Esophagus squamous epithelium (tissue), 5 donors: ENCODE results near the gene PRRX1. TPM values are rescaled to one million over a fixed set of nuclear protein-coding genes. Genes with fewer than 3 reads are reported as not detected.

Experiments used
- DNase-seq: peaks from one replicate; lab custom pipeline; 2025; lab: John Stamatoyannopoulos, UW
- H3K27ac ChIP-seq, 4 donors: fragments of 200-600 bp; sonication (generic); one replicate each; pipeline ENCODE4 v1.5.1; 2016 to 2019; ENCODE audit warnings: mild to moderate bottlenecking in 1 of 4
- H3K27me3 ChIP-seq, 4 donors: fragments of 200-600 bp; sonication (generic); 1 replicate in 3 of 4; 2 replicates in 1 of 4; pipeline versions ENCODE4 v1.5.1 to v1.6.0; 2017 to 2021; ENCODE audit warnings: antibody characterized with exemption in 1 of 4
- H3K36me3 ChIP-seq, 3 donors: fragments of 200-600 bp; sonication (generic); one replicate each; pipeline ENCODE4 v1.5.1; 2016 to 2019
- H3K4me1 ChIP-seq, 3 donors: fragments of 200-600 bp; sonication (generic); one replicate each; pipeline ENCODE4 v1.5.1; 2017 to 2019
- H3K4me3 ChIP-seq, 4 donors: fragments of 200-600 bp; sonication (generic); 1 replicate in 3 of 4; 2 replicates in 1 of 4; pipeline ENCODE4 v1.5.1; 2016 to 2019; ENCODE audit warnings: mild to moderate bottlenecking in 2 of 4, moderate library complexity in 1 of 4
- H3K9me3 ChIP-seq, 3 donors: fragments of 200-600 bp; sonication (generic); one replicate each; pipeline ENCODE4 v1.5.1; 2016 to 2019
- POLR2A ChIP-seq, 4 donors: fragments of 450-650 bp; IDR thresholded peaks; one replicate each; pipeline ENCODE4 v1.6.1; 2017; ENCODE audit warnings: antibody characterized with exemption in 4 of 4, mild to moderate bottlenecking in 4 of 4, moderate library complexity in 3 of 4
- WGBS, 2 donors: methylation state at CpG; one replicate each; pipeline ENCODE4 v1.1.5; 2018; 5-methylcytosine and 5-hydroxymethylcytosine counted together
- intact Hi-C: fragments of 100-400 bp; cut with DNase I; formaldehyde crosslinking; loops from one replicate; pipeline ENCODE4 v1.15.0; 2022
- total RNA-seq, 4 donors: library from RNA; depleted of rRNA; stranded (reverse); fragments of >200 nt; gene quantifications; one replicate each; pipeline ENCODE4 v1.1.0, GENCODE V29; 2016
- TF ChIP-seq, protein P1 (sequence below), 6 experiments: fragments of 450-650 bp in 4 of 6; fragments of 200-600 bp in 2 of 6; sonication (generic) in 2 of 6; IDR thresholded peaks; one replicate each; pipeline ENCODE4 v1.5.1; 2016 to 2019; ENCODE audit warnings: antibody characterized with exemption in 6 of 6, mild to moderate bottlenecking in 4 of 6, moderate library complexity in 4 of 6
- donor health status: DM: yes; HTN: yes; CAD: no.

Gene PRRX1
- total RNA-seq, 4 donors from 2014 or later: 2.2 to 20.4 (median 10.3) TPM

DNA sequence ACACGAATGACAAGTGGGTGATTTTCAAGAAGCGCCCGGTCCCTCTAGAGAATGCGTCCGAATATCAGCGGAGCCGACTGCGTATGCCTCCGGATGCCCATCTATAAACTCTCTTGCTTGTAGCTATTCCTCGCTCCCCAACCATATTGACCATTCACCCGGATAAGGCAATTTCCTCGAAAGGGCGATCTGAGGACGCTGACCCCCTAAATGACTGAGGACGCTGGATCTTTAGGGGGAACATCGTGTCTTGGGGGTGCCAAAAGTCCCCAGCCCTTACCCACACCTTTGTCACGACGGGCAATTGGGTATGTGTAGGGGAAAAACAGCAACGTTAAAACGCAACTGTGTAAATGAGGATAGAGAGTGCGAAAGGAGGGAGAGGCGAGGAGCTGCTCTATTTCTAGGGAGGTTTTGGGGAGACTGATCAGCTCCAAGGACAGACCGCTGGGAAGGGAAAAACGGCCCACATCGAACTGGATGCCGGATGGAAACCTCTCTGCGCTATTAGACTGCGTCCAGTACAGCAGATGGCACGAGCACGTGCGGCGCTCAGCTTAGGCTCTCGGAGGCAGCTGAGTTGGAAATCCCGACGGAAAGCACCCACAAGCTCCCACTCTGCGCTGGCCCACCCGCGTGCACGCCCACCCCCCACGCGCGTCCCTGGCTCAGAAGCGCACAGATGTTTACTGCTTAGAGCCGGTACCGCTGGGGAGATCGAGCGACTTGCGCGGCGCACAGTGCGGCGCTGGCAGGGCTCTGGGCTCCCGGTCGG lies 2.9 kb upstream of the PRRX1 start:
- no peak for TF ChIP-seq POLR2A (IDR thresholded peaks at IDR 0.05)
- TF ChIP-seq, protein P1, sequence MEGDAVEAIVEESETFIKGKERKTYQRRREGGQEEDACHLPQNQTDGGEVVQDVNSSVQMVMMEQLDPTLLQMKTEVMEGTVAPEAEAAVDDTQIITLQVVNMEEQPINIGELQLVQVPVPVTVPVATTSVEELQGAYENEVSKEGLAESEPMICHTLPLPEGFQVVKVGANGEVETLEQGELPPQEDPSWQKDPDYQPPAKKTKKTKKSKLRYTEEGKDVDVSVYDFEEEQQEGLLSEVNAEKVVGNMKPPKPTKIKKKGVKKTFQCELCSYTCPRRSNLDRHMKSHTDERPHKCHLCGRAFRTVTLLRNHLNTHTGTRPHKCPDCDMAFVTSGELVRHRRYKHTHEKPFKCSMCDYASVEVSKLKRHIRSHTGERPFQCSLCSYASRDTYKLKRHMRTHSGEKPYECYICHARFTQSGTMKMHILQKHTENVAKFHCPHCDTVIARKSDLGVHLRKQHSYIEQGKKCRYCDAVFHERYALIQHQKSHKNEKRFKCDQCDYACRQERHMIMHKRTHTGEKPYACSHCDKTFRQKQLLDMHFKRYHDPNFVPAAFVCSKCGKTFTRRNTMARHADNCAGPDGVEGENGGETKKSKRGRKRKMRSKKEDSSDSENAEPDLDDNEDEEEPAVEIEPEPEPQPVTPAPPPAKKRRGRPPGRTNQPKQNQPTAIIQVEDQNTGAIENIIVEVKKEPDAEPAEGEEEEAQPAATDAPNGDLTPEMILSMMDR (IDR thresholded peaks at IDR 0.05): no peak
- intact Hi-C loops: no loop called here
- H3K27me3 ChIP-seq: peaks cover 0 to 73% (median 0%) of the 10 kb centered on the region in 4 donors
- H3K36me3 ChIP-seq: no peaks in the 10 kb centered on the region
- 38 to 44% methylated on average over 23 to 28 of the region's 54 CpGs for WGBS, 2 donors
- H3K4me3 ChIP-seq: peak overlapping the region; percentile 27 to 66 (median 57)
- peak overlapping the region; percentile 77 to 91 (median 86) for H3K27ac ChIP-seq
- DNase-seq: no peak
- peaks cover 8 to 53% (median 17%) of the 10 kb centered on the region in 3 donors for H3K4me1 ChIP-seq
- H3K9me3 ChIP-seq: no peaks in the 10 kb centered on the region

DNA sequence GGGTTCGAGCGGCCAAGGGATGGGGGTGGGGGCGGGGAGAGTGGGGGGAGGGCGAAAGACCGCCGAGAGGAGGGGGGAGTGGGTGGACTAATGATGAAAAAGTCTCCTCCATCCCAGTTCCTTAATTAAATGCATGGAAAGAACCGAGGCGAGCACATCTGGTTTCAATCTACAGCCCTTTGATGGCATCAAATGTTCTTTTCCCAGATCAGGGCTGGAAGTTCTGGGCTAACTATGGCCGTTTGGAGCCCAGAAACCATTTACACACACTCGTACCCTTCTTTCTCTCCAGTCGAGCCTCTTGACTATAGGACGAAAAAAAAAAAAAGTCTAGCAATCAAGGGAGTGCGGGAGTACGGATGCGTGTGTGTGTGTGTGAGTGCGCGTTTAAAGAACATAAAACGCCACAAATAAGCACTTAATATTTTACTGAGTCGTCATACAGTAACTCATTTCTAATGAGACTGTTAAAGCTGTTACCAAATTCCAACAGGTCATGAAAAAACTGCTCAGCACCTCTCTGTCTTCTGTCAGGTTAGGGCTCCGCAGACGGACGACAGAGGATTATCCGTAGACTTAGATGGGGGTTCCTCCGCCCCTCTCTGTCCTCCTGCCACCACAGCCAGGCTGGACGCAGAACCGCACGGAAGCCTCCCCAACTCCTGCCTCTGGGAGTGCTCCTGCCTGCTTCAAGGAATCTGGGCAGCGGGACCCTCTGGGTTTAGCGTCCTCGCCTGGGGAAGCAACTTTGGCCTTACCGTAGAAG lies 2.1 kb upstream of the PRRX1 start:
- no peaks in the 10 kb centered on the region for H3K36me3 ChIP-seq
- peak overlapping the region; percentile 27 to 66 (median 57) for H3K4me3 ChIP-seq
- TF ChIP-seq, protein P1 (IDR thresholded peaks at IDR 0.05): peak in 1 of 6 experiments; percentile 15
- no peak for TF ChIP-seq POLR2A (IDR thresholded peaks at IDR 0.05)
- WGBS, 2 donors: 4 to 8% methylated on average over 21 to 23 of the region's 31 CpGs
- no peaks in the 10 kb centered on the region for H3K9me3 ChIP-seq
- intact Hi-C loops: no loop called here
- peak overlapping the region; percentile 77 to 91 (median 86) for H3K27ac ChIP-seq
- peaks cover 0 to 81% (median 0%) of the 10 kb centered on the region in 4 donors for H3K27me3 ChIP-seq
- DNase-seq: no peak
- H3K4me1 ChIP-seq: peaks cover 8 to 56% (median 17%) of the 10 kb centered on the region in 3 donors

DNA sequence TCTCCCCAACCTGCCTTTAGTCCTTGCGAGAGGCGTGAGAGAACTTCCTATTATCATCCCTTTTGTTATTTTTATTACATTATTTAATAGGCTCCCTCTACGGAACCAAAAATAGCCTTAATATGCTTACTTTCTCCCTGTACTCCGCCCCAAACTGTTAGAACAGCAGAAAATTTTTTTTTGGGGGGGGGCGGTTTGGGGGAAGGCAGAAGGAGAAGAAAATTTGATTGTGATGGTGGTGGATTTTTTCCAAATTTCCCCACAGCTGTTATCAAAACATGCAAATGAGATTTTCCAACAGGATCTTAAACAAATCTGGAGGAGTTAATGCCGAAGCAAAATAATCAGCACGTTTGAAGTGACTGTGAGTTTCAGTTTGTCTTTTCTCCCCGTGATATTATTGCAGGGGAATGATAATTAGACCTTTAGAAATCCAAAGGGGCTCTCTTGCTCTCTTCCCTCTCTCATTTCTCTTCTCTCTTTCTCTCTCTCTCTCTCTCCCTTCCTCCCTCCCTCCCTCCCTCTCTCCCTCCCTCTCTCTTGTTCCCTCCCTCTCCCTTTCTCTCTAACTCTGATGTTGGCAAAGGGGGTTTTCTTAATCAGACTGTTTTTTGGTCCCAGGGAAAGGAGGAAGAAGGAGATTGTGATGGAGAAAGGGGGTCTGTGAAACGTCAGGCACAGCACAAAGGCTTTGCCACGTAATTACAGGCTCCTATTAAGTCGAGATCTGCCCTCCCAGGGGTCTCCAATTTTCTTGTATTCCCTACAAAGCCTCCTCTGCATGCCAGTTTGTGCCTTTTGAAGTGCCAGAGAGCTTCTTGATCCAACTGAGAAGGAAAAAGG lies 1.1 kb upstream of the PRRX1 start:
- WGBS, 2 donors: 3 to 6% methylated on average over 11 of the region's 11 CpGs
- DNase-seq: no peak
- Histone ChIP-seq H3K27me3 (peaks cover 0 to 90% (median 0%) of the 10 kb centered on the region in 4 donors), H3K36me3 (no peaks in the 10 kb centered on the region), H3K4me3 (peak overlapping the region; percentile 27 to 66 (median 57)), H3K27ac (peak overlapping the region; percentile 77 to 91 (median 86)), H3K4me1 (peaks cover 8 to 56% (median 17%) of the 10 kb centered on the region in 3 donors), H3K9me3 (no peaks in the 10 kb centered on the region)
- intact Hi-C loops: no loop called here
- no peak for TF ChIP-seq POLR2A (IDR thresholded peaks at IDR 0.05)
- TF ChIP-seq, protein P1 (IDR thresholded peaks at IDR 0.05): no peak

DNA sequence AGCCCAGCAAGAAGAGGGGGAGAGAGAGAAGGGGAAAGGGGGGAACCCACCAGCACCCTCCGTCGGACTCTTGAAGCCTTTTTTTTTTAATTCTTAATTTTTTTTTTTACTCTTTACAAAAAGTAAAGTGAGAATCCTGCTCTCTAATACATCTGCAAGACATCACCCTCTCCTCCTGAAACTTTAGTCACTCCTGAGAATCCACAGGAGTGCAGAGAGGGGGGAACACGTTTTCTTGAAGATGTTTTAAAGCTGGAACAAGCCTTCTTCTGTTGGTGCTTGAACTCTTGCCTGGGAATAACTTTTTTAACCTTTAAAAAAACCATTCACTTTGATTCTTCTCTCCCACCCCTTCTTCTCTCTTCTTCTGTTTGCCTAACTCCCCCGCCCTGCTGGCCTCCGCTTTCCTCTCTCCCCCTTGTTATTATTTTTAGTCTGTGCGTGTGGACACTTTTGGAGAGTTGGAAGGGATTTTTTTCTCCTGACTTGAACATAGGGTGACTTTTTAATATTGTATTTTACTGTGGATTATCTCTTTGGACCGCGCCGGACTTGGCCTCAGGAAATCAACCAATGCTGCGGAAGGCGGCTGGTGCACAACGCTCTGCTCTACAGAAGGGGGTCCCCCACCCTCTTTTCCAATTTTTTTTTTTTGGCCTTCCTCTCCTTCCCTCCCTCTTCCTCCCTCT lies 383 bp upstream of the PRRX1 start:
- 9% methylated on average over 12 of the region's 12 CpGs for WGBS, 2 donors
- peaks cover 0 to 98% (median 0%) of the 10 kb centered on the region in 4 donors for H3K27me3 ChIP-seq

More for the DNA sequence above, 383 bp upstream of the PRRX1 start:
- Histone ChIP-seq H3K27ac (peak overlapping the region; percentile 77 to 91 (median 86)), H3K9me3 (no peaks in the 10 kb centered on the region), H3K36me3 (no peaks in the 10 kb centered on the region), H3K4me3 (peak overlapping the region; percentile 50 to 66 (median 57)), H3K4me1 (peaks cover 8 to 61% (median 17%) of the 10 kb centered on the region in 3 donors)
- DNase-seq: no peak
- no peak for TF ChIP-seq POLR2A (IDR thresholded peaks at IDR 0.05)
- TF ChIP-seq, protein P1 (IDR thresholded peaks at IDR 0.05): no peak
- intact Hi-C loops: no loop called here
